LNCaP clone FGC (cell line): ENCODE results near the gene SLAIN1.

Experiments used
- DNase-seq: peaks from one replicate; pipeline ENCODE4 v3.0.0-alpha.2; 2011; ENCODE audit warnings: low read depth
- H3K4me3 ChIP-seq: 2 replicates; pipeline ENCODE4 v1.5.1; 2011; ENCODE audit warnings: mild to moderate bottlenecking, low read depth, low read length, control low read depth
- TF ChIP-seq, protein P1 (sequence below): IDR thresholded peaks from 2 replicates; pipeline ENCODE4 v1.5.1; 2012; ENCODE audit warnings: mild to moderate bottlenecking; ENCODE audit not compliant: control insufficient read depth, insufficient read depth; ENCODE audit errors: extremely low read depth

Gene SLAIN1

DNA sequence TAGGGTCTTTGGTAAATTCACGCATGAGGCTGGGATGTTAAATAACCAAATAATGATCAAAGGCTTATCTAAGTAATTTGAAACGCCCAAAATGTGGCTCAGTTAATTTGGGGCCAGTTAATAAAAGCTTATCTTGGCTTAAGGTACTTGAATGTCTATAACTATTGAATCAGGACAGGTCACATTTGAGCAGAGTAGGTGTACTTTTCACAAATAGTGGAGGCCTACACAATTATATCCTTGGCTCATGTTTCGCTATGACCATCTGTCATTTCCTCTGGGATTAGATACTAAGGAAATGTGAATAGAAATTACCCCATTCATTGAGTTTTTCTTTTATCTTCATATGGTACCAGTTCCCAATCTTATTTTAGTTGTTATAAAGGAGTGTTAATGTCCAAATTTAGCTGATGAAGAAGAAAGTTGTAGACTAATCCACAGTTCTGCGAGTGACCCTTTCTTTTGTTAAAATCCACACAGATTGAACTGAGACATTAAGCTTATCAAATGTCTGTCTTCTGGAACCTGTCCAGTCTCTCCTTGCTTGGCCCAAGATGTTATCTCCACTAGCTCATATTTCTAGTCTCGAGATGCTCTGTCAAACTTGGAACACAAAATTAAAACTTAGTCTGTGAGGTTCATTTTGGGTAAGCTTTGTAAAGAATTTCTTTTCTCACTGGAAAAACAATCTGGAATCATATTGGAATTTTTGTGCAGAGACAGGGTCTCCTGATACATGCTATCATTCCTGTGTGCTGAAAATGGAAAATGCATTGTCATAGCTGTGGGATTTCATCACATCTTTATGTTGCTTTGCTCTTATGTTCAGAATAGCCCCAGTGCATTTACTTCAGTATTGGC is 31.0 kb downstream of the SLAIN1 start:
- DNase-seq, result peak; percentile 61
- no peak overlapping the region for H3K4me3 ChIP-seq
- TF ChIP-seq, protein P1, sequence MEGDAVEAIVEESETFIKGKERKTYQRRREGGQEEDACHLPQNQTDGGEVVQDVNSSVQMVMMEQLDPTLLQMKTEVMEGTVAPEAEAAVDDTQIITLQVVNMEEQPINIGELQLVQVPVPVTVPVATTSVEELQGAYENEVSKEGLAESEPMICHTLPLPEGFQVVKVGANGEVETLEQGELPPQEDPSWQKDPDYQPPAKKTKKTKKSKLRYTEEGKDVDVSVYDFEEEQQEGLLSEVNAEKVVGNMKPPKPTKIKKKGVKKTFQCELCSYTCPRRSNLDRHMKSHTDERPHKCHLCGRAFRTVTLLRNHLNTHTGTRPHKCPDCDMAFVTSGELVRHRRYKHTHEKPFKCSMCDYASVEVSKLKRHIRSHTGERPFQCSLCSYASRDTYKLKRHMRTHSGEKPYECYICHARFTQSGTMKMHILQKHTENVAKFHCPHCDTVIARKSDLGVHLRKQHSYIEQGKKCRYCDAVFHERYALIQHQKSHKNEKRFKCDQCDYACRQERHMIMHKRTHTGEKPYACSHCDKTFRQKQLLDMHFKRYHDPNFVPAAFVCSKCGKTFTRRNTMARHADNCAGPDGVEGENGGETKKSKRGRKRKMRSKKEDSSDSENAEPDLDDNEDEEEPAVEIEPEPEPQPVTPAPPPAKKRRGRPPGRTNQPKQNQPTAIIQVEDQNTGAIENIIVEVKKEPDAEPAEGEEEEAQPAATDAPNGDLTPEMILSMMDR, result no peak

GRCh38 chr13:77729502-77730221 is 32.2 kb downstream of the SLAIN1 start:
- H3K4me3 ChIP-seq, result no peak overlapping the region
- DNase-seq, result no peak
- TF ChIP-seq, protein P1, result no peak

DNA sequence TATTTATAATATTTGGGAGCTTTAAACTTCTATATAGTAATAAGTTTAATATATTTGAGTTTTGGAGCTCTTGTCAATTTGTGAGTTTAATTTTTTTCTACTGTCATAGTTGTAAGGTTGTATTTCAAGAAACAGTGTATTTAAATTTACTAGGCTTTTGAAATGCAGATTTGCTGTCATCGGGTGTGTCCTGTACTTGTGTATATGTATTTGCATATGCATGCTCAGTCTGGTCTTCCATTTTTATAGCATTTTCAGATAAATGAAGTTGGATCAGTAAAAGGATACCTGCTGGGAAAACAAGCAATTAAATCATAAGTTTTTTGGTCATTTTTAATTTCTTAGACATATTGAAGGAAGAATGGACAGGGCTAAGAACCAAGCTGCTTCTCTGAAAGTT is 33.1 kb downstream of the SLAIN1 start:
- no peak for DNase-seq
- no peak overlapping the region for H3K4me3 ChIP-seq
- TF ChIP-seq, protein P1, result no peak

DNA sequence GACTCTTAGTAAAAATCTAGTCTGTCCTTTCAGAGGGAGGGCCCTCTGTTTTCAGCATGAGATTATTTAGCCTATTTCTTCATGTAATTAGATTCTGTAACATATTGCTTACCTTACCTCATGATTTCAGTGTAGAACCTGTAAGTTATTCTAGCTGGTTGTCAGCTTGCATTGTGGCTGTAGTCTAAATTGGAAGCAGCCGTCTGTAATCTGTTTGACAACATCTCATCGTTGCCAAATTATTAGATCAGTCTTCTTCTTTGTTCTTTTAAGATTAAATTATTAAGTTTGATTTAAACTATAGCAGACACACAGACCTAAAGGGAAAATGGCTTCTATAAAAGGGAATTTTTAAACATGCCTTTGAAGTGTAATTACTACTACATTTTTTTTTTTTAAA is 34.8 kb downstream of the SLAIN1 start:
- TF ChIP-seq, protein P1, result no peak
- no peak overlapping the region for H3K4me3 ChIP-seq
- DNase-seq, result no peak

DNA sequence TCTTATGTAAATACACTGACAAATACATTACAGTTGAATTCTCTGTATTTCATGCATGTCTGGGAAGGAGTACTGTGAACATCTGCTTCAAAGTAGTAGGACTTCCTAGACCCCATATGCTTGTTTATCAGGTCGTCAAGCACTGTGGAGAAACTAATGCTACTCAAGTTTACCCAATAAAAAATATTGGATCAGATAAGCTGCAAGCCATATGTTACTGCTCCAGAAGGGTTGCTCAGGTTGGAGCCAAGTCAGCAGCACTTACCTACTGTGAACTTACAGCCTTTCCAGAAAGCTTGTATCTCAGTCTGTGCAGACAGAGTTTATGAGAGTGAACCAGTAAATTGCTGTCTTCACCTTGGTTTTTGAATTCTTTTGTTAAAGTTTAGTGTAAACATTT is 36.2 kb downstream of the SLAIN1 start:
- no peak overlapping the region for H3K4me3 ChIP-seq
- DNase-seq, result peak; percentile 78
- TF ChIP-seq, protein P1, result no peak

GRCh38 chr13:77737583-77738200 is 40.2 kb downstream of the SLAIN1 start:
- no peak for DNase-seq
- TF ChIP-seq, protein P1, result no peak
- no peak overlapping the region for H3K4me3 ChIP-seq
